GM12878 (cell line): ENCODE measurements around the gene ASPHD1. TPM values are rescaled to one million over a fixed set of nuclear protein-coding genes. Genes with fewer than 3 reads are reported as not detected.

ENCODE experiments used
- ATAC-seq: fragments of 200-7000 bp; cut with Tn5 transposase; 3 replicates; pipeline ENCODE4 v1.9.1; 2020; ENCODE audit warnings: mild to moderate bottlenecking, moderate library complexity
- BruUV-seq: library from RNA; stranded (reverse); fragments of 400-500 nt; replicated peaks from 2 replicates; lab custom pipeline; 2021; lab: Mats Ljungman, UMichigan
- CTCF ChIA-PET: fragments of 300-600 bp; sonication (Branson Sonifier 250); formaldehyde crosslinking; extraction: SDS; loops from one replicate; lab custom pipeline; 2021; ENCODE audit warnings: inconsistent platforms; lab: Yijun Ruan, JAX
- POLR2A ChIA-PET: fragments of 350-600 bp; formaldehyde crosslinking; extraction: SDS; loops from one replicate; lab custom pipeline; 2021; ENCODE audit warnings: inconsistent platforms; lab: Charles Lee
- RAD21 ChIA-PET: fragments of 300-600 bp; sonication (Branson Sonifier 250); formaldehyde crosslinking; loops from one replicate; lab custom pipeline; 2023; ENCODE audit warnings: antibody characterized with exemption; ENCODE audit not compliant: unreplicated experiment; lab: Charles Lee
- SMC1A ChIA-PET: fragments of 300-600 bp; sonication (Branson Sonifier 250); formaldehyde crosslinking; loops from one replicate; lab custom pipeline; 2023; ENCODE audit not compliant: unreplicated experiment, uncharacterized antibody; lab: Charles Lee
- DNase-seq: peaks from one replicate; pipeline ENCODE4 v3.0.0-alpha.2; 2011; ENCODE audit warnings: low read depth, low spot score
- FAIRE-seq: peaks from 3 replicates; lab custom pipeline; 2011; peaks lifted over from hg19 to GRCh38; lab: Jason Lieb, UNC
- H2AFZ ChIP-seq: 2 replicates; pipeline ENCODE4 v1.6.0; 2011; ENCODE audit warnings: low read depth, low read length, control low read depth; ENCODE audit not compliant: control insufficient read depth
- H3K27ac ChIP-seq: 2 replicates; pipeline ENCODE4 v1.5.1; 2011; ENCODE audit warnings: control low read depth; ENCODE audit not compliant: control insufficient read depth, insufficient read depth
- H3K27me3 ChIP-seq, 2 experiments: replicated peaks in 1 of 2; 2 replicates each; pipeline versions ENCODE4 v1.6.0 to v1.6.1; 2011; ENCODE audit warnings: low read length in 1 of 2; ENCODE audit not compliant: control insufficient read depth in 2 of 2, insufficient read depth in 2 of 2
- H3K36me3 ChIP-seq, 2 experiments: 2 replicates each; pipeline ENCODE4 v1.5.1; 2011; ENCODE audit warnings: low read length in 1 of 2; ENCODE audit not compliant: control insufficient read depth in 2 of 2, insufficient read depth in 2 of 2
- H3K4me1 ChIP-seq: 2 replicates; pipeline ENCODE4 v1.6.1; 2011; ENCODE audit warnings: mild to moderate bottlenecking, low read length, moderate library complexity, mixed read lengths; ENCODE audit not compliant: control insufficient read depth, insufficient read depth
- H3K4me2 ChIP-seq: 2 replicates; pipeline ENCODE4 v1.6.0; 2011; ENCODE audit warnings: control low read depth; ENCODE audit not compliant: control insufficient read depth, insufficient read depth
- H3K4me3 ChIP-seq: fragments of 200-600 bp; sonication (generic); 2 replicates; pipeline ENCODE4 v1.5.1; 2016
- H3K79me2 ChIP-seq: 2 replicates; pipeline ENCODE4 v1.6.0; 2011; ENCODE audit warnings: low read length; ENCODE audit not compliant: control insufficient read depth, insufficient read depth
- H3K9ac ChIP-seq: 2 replicates; pipeline ENCODE4 v1.8.0; 2011; ENCODE audit warnings: low read length, control low read depth, mixed read lengths; ENCODE audit not compliant: control insufficient read depth, insufficient read depth
- H3K9me3 ChIP-seq: replicated peaks from 3 replicates; pipeline ENCODE4 v1.5.1; 2011; ENCODE audit warnings: mild to moderate bottlenecking, low read length; ENCODE audit not compliant: control insufficient read depth, insufficient read depth
- H4K20me1 ChIP-seq: 2 replicates; pipeline ENCODE4 v1.6.0; 2011; ENCODE audit not compliant: control insufficient read depth, insufficient read depth
- CEBPB ChIP-seq, 2 experiments: fragments of 150-350 bp in 1 of 2; IDR thresholded peaks; 2 replicates each; pipeline ENCODE4 v1.6.1; 2012 to 2014; ENCODE audit warnings: low read depth in 2 of 2, low read length in 2 of 2, borderline replicate concordance in 1 of 2, inconsistent platforms in 1 of 2
- CREB1 ChIP-seq: IDR thresholded peaks from 2 replicates; pipeline ENCODE4 v1.6.1; 2012; ENCODE audit warnings: low read depth, mild to moderate bottlenecking, inconsistent platforms
- GATAD2B ChIP-seq: fragments of 450-650 bp; conservative IDR thresholded peaks from 2 replicates; pipeline ENCODE4 v1.6.1; 2017; ENCODE audit warnings: low read depth, mild to moderate bottlenecking, moderate library complexity
- NBN ChIP-seq: fragments of 450-650 bp; IDR thresholded peaks from 2 replicates; pipeline ENCODE4 v1.6.1; 2016
- RCOR1 ChIP-seq: conservative IDR thresholded peaks from 2 replicates; pipeline ENCODE4 v1.6.1; 2012; ENCODE audit warnings: low read depth, low read length, improper control_type of control experiment
- TCF3 ChIP-seq: IDR thresholded peaks from 2 replicates; pipeline ENCODE4 v1.6.1; 2012; ENCODE audit warnings: low read depth, mild to moderate bottlenecking, low read length, borderline replicate concordance; ENCODE audit not compliant: insufficient read depth
- YY1 ChIP-seq: IDR thresholded peaks from 2 replicates; pipeline ENCODE4 v1.6.1; 2011; ENCODE audit warnings: low read depth, mild to moderate bottlenecking, low read length
- WGBS: methylation state at CpG from one replicate; pipeline ENCODE4 v1.1.6; 2016; ENCODE audit warnings: low lambda C conversion rate; ENCODE audit not compliant: insufficient replicate concordance, insufficient coverage; ENCODE audit errors: missing lambda C conversion rate; 5-methylcytosine and 5-hydroxymethylcytosine counted together
- in situ Hi-C: fragments of 300-500 bp; cut with MboI; formaldehyde crosslinking; loops from 9 replicates; pipeline ENCODE4 v1.14.3; 2018; ENCODE audit warnings: mixed read lengths
- intact Hi-C: fragments of 100-400 bp; cut with micrococcal nuclease; formaldehyde crosslinking; loops from one replicate; pipeline ENCODE4 v1.14.2; 2022; ENCODE audit not compliant: unreplicated experiment
- polyA plus RNA-seq, 11 experiments: library from polyadenylated mRNA; depleted of rRNA in 4 of 11; unstranded in 6 of 11; stranded (reverse) in 5 of 11; fragments of >200 nt; fragmentation: Nextera tagmentation in 4 of 11; fragmentation: Illumina TruSeq in 1 of 11; extraction: Ambion mirVana in 4 of 11; extraction: Trizol in 1 of 11; gene quantifications; 1 replicate in 1 of 11; 2 replicates in 10 of 11; pipeline versions ENCODE4 v1.2.1 to v1.2.3, GENCODE V29; 2011 to 2016; ENCODE audit warnings: inconsistent platforms in 2 of 11, missing spikeins in 2 of 11, low read depth in 1 of 11
- total RNA-seq, 4 experiments: library from RNA; depleted of rRNA in 3 of 4; stranded (reverse); fragments of >200 nt in 3 of 4; fragmentation: Illumina TruSeq in 1 of 4; extraction: Trizol in 1 of 4; gene quantifications; 2 replicates each; pipeline versions ENCODE4 v1.2.1 to v1.2.3, GENCODE V29; 2013 to 2021
- TF ChIP-seq, protein P1 (sequence below): fragments of 450-650 bp; IDR thresholded peaks from 2 replicates; pipeline ENCODE4 v1.6.1; 2017; ENCODE audit warnings: mild to moderate bottlenecking, moderate library complexity
- TF ChIP-seq, protein P2 (sequence below): IDR thresholded peaks from 2 replicates; pipeline ENCODE4 v1.6.1; 2012; ENCODE audit warnings: mild to moderate bottlenecking, low read depth, low read length

The ASPHD1 gene
- total and polyA plus RNA-seq, 10 of the 15 experiments (the other 5 are each of a cell fraction or from before 2014, with no cell fraction given), result not detected

DNA sequence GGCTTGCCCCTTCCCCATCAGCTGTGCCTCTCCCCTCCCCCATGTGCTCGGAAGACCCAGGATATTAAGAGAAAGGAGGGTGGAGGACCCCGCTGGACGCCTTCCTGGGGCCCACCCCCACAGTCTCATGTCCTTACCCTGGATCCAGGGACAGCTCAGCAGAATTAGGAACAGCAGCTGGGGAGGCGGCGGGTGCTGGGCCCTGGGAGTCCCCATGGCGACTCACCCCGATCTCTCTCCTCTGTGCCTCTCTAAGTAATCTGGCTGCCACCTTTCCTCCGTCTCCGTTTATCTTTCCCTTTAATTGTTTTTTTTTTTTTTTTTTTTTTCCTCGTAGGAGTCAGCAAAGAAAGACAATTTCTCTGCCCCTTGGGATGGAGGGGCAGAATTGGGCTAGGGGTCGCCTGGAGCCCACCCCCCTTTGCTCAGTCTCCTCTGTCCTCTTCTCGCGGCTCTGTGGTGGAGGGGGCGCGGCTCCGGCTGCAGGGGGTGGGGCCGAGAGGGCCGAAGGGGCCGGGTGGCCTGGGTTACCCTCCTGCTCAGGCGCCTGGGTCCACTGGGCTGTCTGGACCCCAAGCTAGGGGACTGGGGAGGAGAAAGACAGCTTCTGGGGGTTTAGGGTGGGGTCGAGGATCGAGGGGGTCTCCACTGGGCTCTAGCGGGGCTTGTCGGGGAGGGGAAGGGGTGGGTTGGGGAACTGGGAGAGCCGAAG, 1.3 kb upstream of the ASPHD1 start (continued):
- TF ChIP-seq, protein P1, sequence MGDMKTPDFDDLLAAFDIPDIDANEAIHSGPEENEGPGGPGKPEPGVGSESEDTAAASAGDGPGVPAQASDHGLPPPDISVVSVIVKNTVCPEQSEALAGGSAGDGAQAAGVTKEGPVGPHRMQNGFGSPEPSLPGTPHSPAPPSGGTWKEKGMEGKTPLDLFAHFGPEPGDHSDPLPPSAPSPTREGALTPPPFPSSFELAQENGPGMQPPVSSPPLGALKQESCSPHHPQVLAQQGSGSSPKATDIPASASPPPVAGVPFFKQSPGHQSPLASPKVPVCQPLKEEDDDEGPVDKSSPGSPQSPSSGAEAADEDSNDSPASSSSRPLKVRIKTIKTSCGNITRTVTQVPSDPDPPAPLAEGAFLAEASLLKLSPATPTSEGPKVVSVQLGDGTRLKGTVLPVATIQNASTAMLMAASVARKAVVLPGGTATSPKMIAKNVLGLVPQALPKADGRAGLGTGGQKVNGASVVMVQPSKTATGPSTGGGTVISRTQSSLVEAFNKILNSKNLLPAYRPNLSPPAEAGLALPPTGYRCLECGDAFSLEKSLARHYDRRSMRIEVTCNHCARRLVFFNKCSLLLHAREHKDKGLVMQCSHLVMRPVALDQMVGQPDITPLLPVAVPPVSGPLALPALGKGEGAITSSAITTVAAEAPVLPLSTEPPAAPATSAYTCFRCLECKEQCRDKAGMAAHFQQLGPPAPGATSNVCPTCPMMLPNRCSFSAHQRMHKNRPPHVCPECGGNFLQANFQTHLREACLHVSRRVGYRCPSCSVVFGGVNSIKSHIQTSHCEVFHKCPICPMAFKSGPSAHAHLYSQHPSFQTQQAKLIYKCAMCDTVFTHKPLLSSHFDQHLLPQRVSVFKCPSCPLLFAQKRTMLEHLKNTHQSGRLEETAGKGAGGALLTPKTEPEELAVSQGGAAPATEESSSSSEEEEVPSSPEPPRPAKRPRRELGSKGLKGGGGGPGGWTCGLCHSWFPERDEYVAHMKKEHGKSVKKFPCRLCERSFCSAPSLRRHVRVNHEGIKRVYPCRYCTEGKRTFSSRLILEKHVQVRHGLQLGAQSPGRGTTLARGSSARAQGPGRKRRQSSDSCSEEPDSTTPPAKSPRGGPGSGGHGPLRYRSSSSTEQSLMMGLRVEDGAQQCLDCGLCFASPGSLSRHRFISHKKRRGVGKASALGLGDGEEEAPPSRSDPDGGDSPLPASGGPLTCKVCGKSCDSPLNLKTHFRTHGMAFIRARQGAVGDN, result no peak
- TF ChIP-seq YY1, result no peak

DNA sequence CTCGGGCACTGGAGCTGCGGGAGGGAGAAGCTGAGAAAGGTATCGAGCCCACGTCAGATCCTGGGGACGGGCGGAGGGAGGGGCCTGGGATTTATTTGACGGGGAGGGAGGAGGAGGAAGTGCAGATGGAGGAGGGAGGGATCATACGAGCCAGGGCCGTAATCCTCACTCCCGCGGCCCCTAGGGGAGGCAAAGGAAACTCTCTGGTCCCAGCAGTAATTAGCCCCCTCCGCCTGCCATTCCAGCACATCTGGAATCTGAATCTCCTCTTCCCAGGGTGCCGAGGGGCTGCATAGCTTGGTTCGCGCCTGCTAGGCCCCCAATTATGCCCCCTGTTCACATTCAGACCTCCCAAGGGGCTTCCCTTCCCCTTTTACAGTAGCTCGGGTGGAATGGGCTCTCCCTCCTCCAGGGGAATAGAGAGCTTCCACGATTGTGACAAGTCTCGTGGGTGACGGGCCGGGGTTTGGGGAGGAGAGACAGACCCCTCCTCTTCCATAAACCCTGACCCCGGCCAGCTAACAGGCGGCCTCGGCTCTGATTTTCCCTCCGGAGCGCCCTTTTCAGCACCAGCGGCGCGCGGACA, 679 bp upstream of the ASPHD1 start, which contains the start of gene SEZ6L2:
Gene SEZ6L2, minus strand, starts transcription at position 35 of the 586 bp plus-strand sequence. CDS start 531 bp downstream, outside the sequence.
- ChIA-PET CTCF (interaction anchor here (1.1 to 1.3 kb wide), 2 partner anchors 132 to 155 kb away, joined by 3 read pairs; partner anchors contain the start of gene TLCD3B), SMC1A (interaction anchor here (0.8 kb wide), 2 partner anchors 16 to 63 kb away, joined by 3 to 4 read pairs; partner anchors contain the start of gene TMEM219), RAD21 (interaction anchor here (1.6 kb wide), 1 partner anchor 133 kb away, joined by 5 read pairs; no protein-coding TSS in a partner anchor), POLR2A (interaction anchor here (0.5 to 1.2 kb wide), 2 partner anchors 17 to 153 kb away, joined by 3 read pairs; no protein-coding TSS in a partner anchor)
- Histone ChIP-seq H3K79me2 (no peaks in the 10 kb centered on the region), H3K4me1 (peaks cover 3% of the 10 kb centered on the region; the same call in 1 of the 2 replicates), H4K20me1 (no peaks in the 10 kb centered on the region), H3K27me3 (no peaks in the 10 kb centered on the region; a peak in 1 of 4 replicates), H3K36me3 (no peaks in the 10 kb centered on the region), H3K4me3 (peak within 1 kb of the TSS; percentile 83), H3K9me3 (no peaks in the 10 kb centered on the region), H3K27ac (no peak within 1 kb of the TSS), H3K4me2 (peak within 1 kb of the TSS; percentile 90), H2AFZ (peak within 1 kb of the TSS; percentile 80), H3K9ac (no peak within 1 kb of the TSS)
- DNase-seq (no peak), FAIRE-seq (no peak), ATAC-seq (no peak)
- intact Hi-C loops (loop anchor here (10.0 kb wide), 1 partner anchor 125 kb away; the partner anchor contains the start of gene C16orf92), in situ Hi-C loops (no loop called here)
- TF ChIP-seq TCF3 (no peak), RCOR1 (peak; percentile 94; the same call in 1 of the 2 replicates), NBN (no peak), GATAD2B (peak; percentile 33; the same call in 1 of the 2 replicates), CREB1 (0 out of 2 replicates have a peak, but pooled peaks have one; percentile 4), CEBPB (IDR thresholded peaks at IDR 0.05; ENCODE audit: borderline replicate concordance in 1 of 2, low read depth in 2 of 2, low read length in 2 of 2) (no peak)
- TF ChIP-seq, protein P2, sequence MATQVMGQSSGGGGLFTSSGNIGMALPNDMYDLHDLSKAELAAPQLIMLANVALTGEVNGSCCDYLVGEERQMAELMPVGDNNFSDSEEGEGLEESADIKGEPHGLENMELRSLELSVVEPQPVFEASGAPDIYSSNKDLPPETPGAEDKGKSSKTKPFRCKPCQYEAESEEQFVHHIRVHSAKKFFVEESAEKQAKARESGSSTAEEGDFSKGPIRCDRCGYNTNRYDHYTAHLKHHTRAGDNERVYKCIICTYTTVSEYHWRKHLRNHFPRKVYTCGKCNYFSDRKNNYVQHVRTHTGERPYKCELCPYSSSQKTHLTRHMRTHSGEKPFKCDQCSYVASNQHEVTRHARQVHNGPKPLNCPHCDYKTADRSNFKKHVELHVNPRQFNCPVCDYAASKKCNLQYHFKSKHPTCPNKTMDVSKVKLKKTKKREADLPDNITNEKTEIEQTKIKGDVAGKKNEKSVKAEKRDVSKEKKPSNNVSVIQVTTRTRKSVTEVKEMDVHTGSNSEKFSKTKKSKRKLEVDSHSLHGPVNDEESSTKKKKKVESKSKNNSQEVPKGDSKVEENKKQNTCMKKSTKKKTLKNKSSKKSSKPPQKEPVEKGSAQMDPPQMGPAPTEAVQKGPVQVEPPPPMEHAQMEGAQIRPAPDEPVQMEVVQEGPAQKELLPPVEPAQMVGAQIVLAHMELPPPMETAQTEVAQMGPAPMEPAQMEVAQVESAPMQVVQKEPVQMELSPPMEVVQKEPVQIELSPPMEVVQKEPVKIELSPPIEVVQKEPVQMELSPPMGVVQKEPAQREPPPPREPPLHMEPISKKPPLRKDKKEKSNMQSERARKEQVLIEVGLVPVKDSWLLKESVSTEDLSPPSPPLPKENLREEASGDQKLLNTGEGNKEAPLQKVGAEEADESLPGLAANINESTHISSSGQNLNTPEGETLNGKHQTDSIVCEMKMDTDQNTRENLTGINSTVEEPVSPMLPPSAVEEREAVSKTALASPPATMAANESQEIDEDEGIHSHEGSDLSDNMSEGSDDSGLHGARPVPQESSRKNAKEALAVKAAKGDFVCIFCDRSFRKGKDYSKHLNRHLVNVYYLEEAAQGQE, result peak; percentile 99; the same call in 1 of the 2 replicates
- 8% methylated on average over 22 of the region's 29 CpGs for WGBS
- BruUV-seq, result no TSS peak
